H1 (cell line): Measurements from ENCODE around the gene TEKT5. TPM values are rescaled to one million over a fixed set of nuclear protein-coding genes. Genes with fewer than 3 reads are reported as not detected.
"Not testable (repeated sequence)": the region's sequence is repeated elsewhere in the genome, so short reads cannot be mapped to it uniquely, and the experiment has no call there.

ENCODE experiments used
- CTCF ChIA-PET: fragments of 300-600 bp; sonication (Branson Sonifier 250); formaldehyde crosslinking; loops from one replicate; lab custom pipeline; 2021; ENCODE audit not compliant: partially characterized antibody; lab: Charles Lee
- POLR2A ChIA-PET: fragments of 300-600 bp; sonication (Branson Sonifier 250); formaldehyde crosslinking; loops from one replicate; lab custom pipeline; 2021; ENCODE audit warnings: inconsistent platforms; ENCODE audit not compliant: partially characterized antibody; lab: Charles Lee
- DNase-seq, 2 experiments: peaks; one replicate each; pipeline versions ENCODE4 v3.0.0 to v3.0.0-alpha.2; 2010 to 2022; ENCODE audit warnings: low spot score in 2 of 2, low read depth in 1 of 2, mixed read lengths in 1 of 2
- FAIRE-seq: peaks from 2 replicates; lab custom pipeline; 2011; peaks lifted over from hg19 to GRCh38; lab: Jason Lieb, UNC
- H2AFZ ChIP-seq: 2 replicates; pipeline ENCODE4 v1.8.1; 2012; ENCODE audit warnings: low read length, inconsistent platforms
- H2AK5ac ChIP-seq: 2 replicates; pipeline ENCODE4 v1.6.1; 2013; ENCODE audit warnings: low read depth, low read length
- H2BK120ac ChIP-seq: replicated peaks from 2 replicates; pipeline ENCODE3; 2013; ENCODE audit warnings: low read depth, low read length, inconsistent platforms
- H2BK12ac ChIP-seq: 2 replicates; pipeline ENCODE4 v1.6.1; 2013; ENCODE audit warnings: low read depth, low read length
- H2BK15ac ChIP-seq: 2 replicates; pipeline ENCODE4 v1.6.1; 2013; ENCODE audit warnings: low read length
- H2BK20ac ChIP-seq: 2 replicates; pipeline ENCODE4 v1.6.1; 2013; ENCODE audit warnings: low read length
- H2BK5ac ChIP-seq: 2 replicates; pipeline ENCODE4 v1.6.1; 2013; ENCODE audit warnings: low read depth, low read length
- H3K14ac ChIP-seq: 2 replicates; pipeline ENCODE4 v1.6.1; 2013; ENCODE audit warnings: inconsistent platforms; ENCODE audit not compliant: insufficient read length
- H3K18ac ChIP-seq: 2 replicates; pipeline ENCODE4 v1.6.1; 2013; ENCODE audit warnings: low read length; ENCODE audit errors: extremely low read depth
- H3K23ac ChIP-seq: 2 replicates; pipeline ENCODE4 v1.6.1; 2013; ENCODE audit warnings: inconsistent platforms; ENCODE audit not compliant: insufficient read length
- H3K23me2 ChIP-seq: 2 replicates; pipeline ENCODE4 v1.6.1; 2013; ENCODE audit warnings: low read depth, low read length
- H3K27ac ChIP-seq: 2 replicates; pipeline ENCODE4 v1.6.1; 2011; ENCODE audit warnings: low read depth, low read length, inconsistent platforms
- H3K27me3 ChIP-seq, 4 experiments: replicated peaks in 1 of 4; 1 replicate in 1 of 4; 2 replicates in 3 of 4; pipeline versions ENCODE4 v1.6.1 to v1.8.1; 2011 to 2013; ENCODE audit warnings: low read length in 3 of 4, mild to moderate bottlenecking in 3 of 4, inconsistent platforms in 2 of 4, mixed read lengths in 2 of 4, moderate library complexity in 1 of 4; ENCODE audit not compliant: control insufficient read depth in 3 of 4, insufficient read depth in 3 of 4; ENCODE audit errors: extremely low read depth in 1 of 4
- H3K36me3 ChIP-seq, 4 experiments: 2 replicates each; pipeline versions ENCODE4 v1.6.1 to v1.8.1; 2011 to 2013; ENCODE audit warnings: mild to moderate bottlenecking in 4 of 4, low read length in 3 of 4, moderate library complexity in 2 of 4, control low read depth in 1 of 4, inconsistent platforms in 1 of 4; ENCODE audit not compliant: insufficient read depth in 4 of 4, control insufficient read depth in 2 of 4
- H3K4ac ChIP-seq: replicated peaks from 2 replicates; pipeline ENCODE3; 2013; ENCODE audit warnings: low read length, low read depth, mixed read lengths, inconsistent platforms; ENCODE audit not compliant: insufficient read length
- H3K4me1 ChIP-seq, 4 experiments: replicated peaks in 1 of 4; 1 replicate in 1 of 4; 2 replicates in 3 of 4; pipeline versions ENCODE4 v1.6.1 to v1.8.1; 2011 to 2013; ENCODE audit warnings: low read length in 3 of 4, inconsistent platforms in 2 of 4, mixed read lengths in 1 of 4; ENCODE audit not compliant: insufficient read depth in 4 of 4, control insufficient read depth in 3 of 4
- H3K4me2 ChIP-seq, 2 experiments: 2 replicates each; pipeline versions ENCODE4 v1.6.1 to v1.8.1; 2011 to 2013; ENCODE audit warnings: low read depth in 2 of 2, low read length in 2 of 2, control low read depth in 1 of 2, inconsistent platforms in 1 of 2, mild to moderate bottlenecking in 1 of 2; ENCODE audit not compliant: insufficient read depth in 1 of 2
- H3K4me3 ChIP-seq, 4 experiments: fragments of 200-600, 300-600 bp in 1 of 4; sonication (generic), shearing (Covaris generic), sonication (Bioruptor Twin) in 1 of 4; 2 replicates each; pipeline versions ENCODE4 v1.5.1 to v1.8.1; 2011 to 2016; ENCODE audit warnings: low read length in 4 of 4, low read depth in 3 of 4, control low read depth in 2 of 4, inconsistent platforms in 2 of 4, mild to moderate bottlenecking in 2 of 4, mixed read lengths in 1 of 4, moderate library complexity in 1 of 4; ENCODE audit not compliant: insufficient read depth in 2 of 4; ENCODE audit errors: extremely low read depth in 1 of 4
- H3K56ac ChIP-seq: replicated peaks from 2 replicates; pipeline ENCODE3; 2013; ENCODE audit warnings: low read depth, mild to moderate bottlenecking, mixed read lengths, low read length, inconsistent platforms; ENCODE audit not compliant: insufficient read length
- H3K79me1 ChIP-seq: 2 replicates; pipeline ENCODE4 v1.6.1; 2013; ENCODE audit warnings: low read depth, low read length, control low read depth
- H3K79me2 ChIP-seq, 2 experiments: 2 replicates each; pipeline versions ENCODE4 v1.6.1 to v1.8.1; 2012 to 2013; ENCODE audit warnings: low read length in 2 of 2, mild to moderate bottlenecking in 2 of 2, inconsistent platforms in 1 of 2; ENCODE audit not compliant: insufficient read depth in 2 of 2, control insufficient read depth in 1 of 2
- H3K9ac ChIP-seq, 4 experiments: replicated peaks in 1 of 4; 1 replicate in 1 of 4; 2 replicates in 3 of 4; pipeline versions ENCODE4 v1.6.1 to v1.8.1; 2011 to 2013; ENCODE audit warnings: low read depth in 3 of 4, low read length in 3 of 4, control low read depth in 2 of 4, mild to moderate bottlenecking in 2 of 4, moderate library complexity in 2 of 4, inconsistent platforms in 1 of 4; ENCODE audit errors: extremely low read depth in 1 of 4
- H3K9me3 ChIP-seq, 2 experiments: 2 replicates each; pipeline versions ENCODE4 v1.6.1 to v1.8.1; 2012 to 2013; ENCODE audit warnings: mild to moderate bottlenecking in 2 of 2, moderate library complexity in 2 of 2, control low read depth in 1 of 2, inconsistent platforms in 1 of 2, low read depth in 1 of 2, low read length in 1 of 2, mixed read lengths in 1 of 2; ENCODE audit not compliant: insufficient read depth in 2 of 2
- H4K20me1 ChIP-seq, 2 experiments: replicated peaks in 1 of 2; 2 replicates each; pipeline versions ENCODE3 to v1.8.1; 2011 to 2013; ENCODE audit warnings: inconsistent platforms in 2 of 2, low read length in 2 of 2, mild to moderate bottlenecking in 1 of 2; ENCODE audit not compliant: insufficient read depth in 2 of 2, control insufficient read depth in 1 of 2
- H4K5ac ChIP-seq: 2 replicates; pipeline ENCODE4 v1.6.1; 2013; ENCODE audit warnings: low read length, low read depth, mixed read lengths, inconsistent platforms; ENCODE audit not compliant: insufficient read length
- H4K8ac ChIP-seq: 2 replicates; pipeline ENCODE4 v1.8.0; 2013; ENCODE audit warnings: mild to moderate bottlenecking, moderate library complexity, low read length, inconsistent platforms; ENCODE audit not compliant: insufficient read depth; ENCODE audit errors: extremely low read depth
- H4K91ac ChIP-seq: replicated peaks from 2 replicates; pipeline ENCODE3; 2013; ENCODE audit warnings: low read length, mixed read lengths, inconsistent platforms; ENCODE audit not compliant: insufficient read length
- CTCF ChIP-seq, 3 experiments: IDR thresholded peaks; 1 replicate in 2 of 3; 2 replicates in 1 of 3; pipeline versions ENCODE4 v1.5.1 to v1.6.1; 2011; ENCODE audit warnings: low read length in 3 of 3, mild to moderate bottlenecking in 3 of 3, inconsistent platforms in 2 of 3, low read depth in 1 of 3, moderate library complexity in 1 of 3; ENCODE audit not compliant: insufficient read depth in 1 of 3; ENCODE audit errors: control extremely low read depth in 1 of 3
- WGBS, 2 experiments: shearing (Covaris generic) in 1 of 2; methylation state at CpG; one replicate each; pipeline versions ENCODE4 v1.1.6 to v1.1.7; 2013 to 2015; ENCODE audit warnings: low lambda C conversion rate in 2 of 2, mixed read lengths in 2 of 2, inconsistent platforms in 1 of 2, low coverage in 1 of 2, missing lambda C conversion rate in 1 of 2; ENCODE audit not compliant: insufficient replicate concordance in 2 of 2, insufficient coverage in 1 of 2, insufficient read length in 1 of 2; ENCODE audit errors: extremely low coverage in 1 of 2, missing lambda C conversion rate in 1 of 2; 5-methylcytosine and 5-hydroxymethylcytosine counted together
- polyA plus RNA-seq, 7 experiments: library from polyadenylated mRNA; depleted of rRNA in 3 of 7; stranded (reverse) in 5 of 7; unstranded in 2 of 7; fragments of >200 nt in 5 of 7; fragments of 200-250 nt in 2 of 7; gene quantifications; 1 replicate in 5 of 7; 2 replicates in 1 of 7; 4 replicates in 1 of 7; pipeline versions ENCODE4 v1.2.1 to v1.2.3, GENCODE V29; 2011 to 2013; ENCODE audit warnings: missing spikeins in 2 of 7, mixed read lengths in 2 of 7
- total RNA-seq: library from RNA; stranded (reverse); fragmentation: NEBNext Ultra II Directional; extraction: Animal tissue kit (Norgen Biotek cat#: 25700); gene quantifications from 2 replicates; pipeline ENCODE4 v1.2.1, GENCODE V29; 2021

TEKT5 gene
- total and polyA plus RNA-seq, 2 of the 8 experiments (the other 6 are each of a cell fraction or from before 2014, with no cell fraction given), result 0.95 TPM; not detected in 1

GRCh38 chr16:10622036-10622921, 72.5 kb downstream of the TEKT5 start (continued):
- TF ChIP-seq CTCF (IDR thresholded peaks at IDR 0.05; ENCODE audit: control extremely low read depth in 1 of 3, insufficient read depth in 1 of 3, low read depth in 1 of 3, low read length in 3 of 3), result no peak

- H3K18ac ChIP-seq, H4K5ac ChIP-seq, POLR2A ChIA-PET, H3K56ac ChIP-seq, H2BK20ac ChIP-seq, H3K4me3 ChIP-seq, H3K23me2 ChIP-seq, H3K4me2 ChIP-seq, DNase-seq, H3K79me2 ChIP-seq, H2BK5ac ChIP-seq, H3K79me1 ChIP-seq, H3K27me3 ChIP-seq, H3K23ac ChIP-seq, H2AFZ ChIP-seq, H4K8ac ChIP-seq, H2BK120ac ChIP-seq, H3K9ac ChIP-seq, H2BK15ac ChIP-seq, H3K9me3 ChIP-seq, H3K36me3 ChIP-seq, H2AK5ac ChIP-seq, H3K14ac ChIP-seq, H4K20me1 ChIP-seq, H3K27ac ChIP-seq, FAIRE-seq, H4K91ac ChIP-seq, H3K4ac ChIP-seq: not testable (repeated sequence)
- CTCF ChIA-PET, result interaction anchor here (1.3 to 2.8 kb wide), 3 partner anchors 8 to 42 kb away, joined by 3 to 16 read pairs (median 8); partner anchors contain the start of gene EMP2
- 87% methylated on average over 7 of the region's 7 CpGs; no CpG with 5 or more reads in 1 of the 2 experiments for WGBS, 2 experiments
- Histone ChIP-seq H2BK12ac (0 out of 2 replicates have a peak overlapping the region, but pooled peaks have one; percentile 9), H3K4me1 (peaks cover 15 to 41% (median 27%) of the 10 kb centered on the region in 4 experiments)
These were observed 73.3 kb downstream of the TEKT5 start for GRCh38 chr16:10621216-10621949.
